Fibroblast of the aortic adventitia (primary cell): Measurements from ENCODE around the gene WDR37. TPM values are rescaled to one million over a fixed set of nuclear protein-coding genes. Genes with fewer than 3 reads are reported as not detected.
"Not testable (repeated sequence)": the region's sequence is repeated elsewhere in the genome, so short reads cannot be mapped to it uniquely, and the experiment has no call there.

Source experiments
- DNase-seq: peaks from one replicate; pipeline ENCODE4 v3.0.0-alpha.2; 2010; ENCODE audit warnings: low read depth
- H3K4me3 ChIP-seq: 2 replicates; pipeline ENCODE4 v1.5.1; 2011; ENCODE audit warnings: low read depth, mild to moderate bottlenecking, control low read depth, low read length, moderate library complexity
- total RNA-seq: library from RNA; depleted of rRNA; stranded (reverse); fragments of >200 nt; gene quantifications from 2 replicates; pipeline ENCODE4 v1.2.3, GENCODE V29; 2012; ENCODE audit warnings: low replicate concordance
- TF ChIP-seq, protein P1 (sequence below): IDR thresholded peaks from 2 replicates; pipeline ENCODE4 v1.5.1; 2011; ENCODE audit warnings: mild to moderate bottlenecking, low read length, control low read depth, inconsistent platforms; ENCODE audit not compliant: insufficient read depth

WDR37 gene
- total RNA-seq, 1 donor, result 17.0 TPM

GRCh38 chr10:1026578-1026977, 29.6 kb upstream of the WDR37 start:
- no peak overlapping the region for H3K4me3 ChIP-seq
- TF ChIP-seq, protein P1, sequence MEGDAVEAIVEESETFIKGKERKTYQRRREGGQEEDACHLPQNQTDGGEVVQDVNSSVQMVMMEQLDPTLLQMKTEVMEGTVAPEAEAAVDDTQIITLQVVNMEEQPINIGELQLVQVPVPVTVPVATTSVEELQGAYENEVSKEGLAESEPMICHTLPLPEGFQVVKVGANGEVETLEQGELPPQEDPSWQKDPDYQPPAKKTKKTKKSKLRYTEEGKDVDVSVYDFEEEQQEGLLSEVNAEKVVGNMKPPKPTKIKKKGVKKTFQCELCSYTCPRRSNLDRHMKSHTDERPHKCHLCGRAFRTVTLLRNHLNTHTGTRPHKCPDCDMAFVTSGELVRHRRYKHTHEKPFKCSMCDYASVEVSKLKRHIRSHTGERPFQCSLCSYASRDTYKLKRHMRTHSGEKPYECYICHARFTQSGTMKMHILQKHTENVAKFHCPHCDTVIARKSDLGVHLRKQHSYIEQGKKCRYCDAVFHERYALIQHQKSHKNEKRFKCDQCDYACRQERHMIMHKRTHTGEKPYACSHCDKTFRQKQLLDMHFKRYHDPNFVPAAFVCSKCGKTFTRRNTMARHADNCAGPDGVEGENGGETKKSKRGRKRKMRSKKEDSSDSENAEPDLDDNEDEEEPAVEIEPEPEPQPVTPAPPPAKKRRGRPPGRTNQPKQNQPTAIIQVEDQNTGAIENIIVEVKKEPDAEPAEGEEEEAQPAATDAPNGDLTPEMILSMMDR, result no peak
- no peak for DNase-seq

- no peak overlapping the region for H3K4me3 ChIP-seq
- TF ChIP-seq, protein P1, result no peak
- DNase-seq, result no peak
Observed at GRCh38 chr10:1029838-1030237, 26.3 kb upstream of the WDR37 start.

DNA sequence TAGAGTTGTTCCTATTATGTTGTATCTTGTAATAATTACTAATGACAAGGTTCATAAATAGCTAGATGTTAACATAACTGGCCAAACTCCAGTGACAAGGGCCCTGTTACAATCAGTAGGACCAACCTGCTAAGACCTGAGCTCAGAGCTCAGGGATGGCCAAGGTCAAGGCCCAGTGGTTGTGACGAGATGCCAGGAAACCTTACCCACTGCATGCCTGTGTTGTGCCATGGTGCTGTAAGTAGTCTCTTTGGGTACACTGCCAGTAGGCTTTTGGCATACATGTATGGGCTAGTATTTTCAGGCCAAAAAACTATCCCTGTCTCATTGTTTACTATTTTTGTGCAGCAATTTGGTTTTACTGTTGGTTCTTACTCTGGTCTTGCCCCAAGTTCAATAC, 22.6 kb upstream of the WDR37 start:
- no peak overlapping the region for H3K4me3 ChIP-seq
- DNase-seq, result no peak
- TF ChIP-seq, protein P1, result no peak

DNA sequence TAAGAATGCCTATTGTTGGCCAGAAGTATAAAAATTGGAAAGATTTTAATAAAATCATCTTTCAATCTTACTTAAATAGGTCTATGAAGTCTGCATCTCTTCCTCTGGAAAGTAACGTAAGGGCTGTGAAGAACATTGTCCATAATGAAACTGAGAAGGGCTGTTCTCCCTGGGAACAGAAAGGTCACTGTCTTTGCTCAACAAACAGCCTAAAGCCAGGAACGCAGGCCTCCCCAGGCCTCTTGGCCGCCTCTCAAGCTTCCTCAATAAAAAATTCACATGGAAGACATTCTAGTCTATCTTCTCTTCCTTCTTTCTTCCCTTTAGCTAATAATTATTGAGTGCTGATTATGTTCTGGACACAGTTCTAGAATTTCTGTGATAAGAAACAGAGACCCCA, 21.4 kb upstream of the WDR37 start:
- no peak overlapping the region for H3K4me3 ChIP-seq
- TF ChIP-seq, protein P1, result no peak

GRCh38 chr10:1035201-1035600, 21.0 kb upstream of the WDR37 start:
- peak; percentile 18 for DNase-seq
- no peak overlapping the region for H3K4me3 ChIP-seq
- TF ChIP-seq, protein P1, result no peak

More for the DNA sequence above, 21.4 kb upstream of the WDR37 start:
- no peak for DNase-seq

GRCh38 chr10:1036341-1036791, 19.8 kb upstream of the WDR37 start:
- DNase-seq, result peak; percentile 18
- TF ChIP-seq, protein P1, result no peak
- no peak overlapping the region for H3K4me3 ChIP-seq

DNA sequence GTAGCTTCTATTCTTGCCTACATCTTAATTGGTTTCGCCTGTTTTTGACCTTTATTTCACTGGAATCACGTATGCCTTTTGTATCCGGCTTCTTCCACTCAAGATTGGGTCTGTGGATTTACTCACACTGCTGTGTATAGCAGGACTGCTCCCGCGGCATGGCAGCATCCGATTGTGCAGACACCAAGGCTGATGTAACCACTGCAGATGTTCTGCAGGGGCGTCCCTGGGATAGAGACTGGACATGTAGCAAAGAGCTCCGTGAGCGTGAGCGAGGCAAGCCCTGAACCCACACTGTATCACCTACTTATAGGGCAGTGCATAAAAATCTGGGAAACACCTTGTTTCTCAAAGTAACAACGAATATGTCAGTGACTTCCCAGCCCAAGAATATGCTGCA, 19.1 kb upstream of the WDR37 start:
- no peak for DNase-seq
- TF ChIP-seq, protein P1, result no peak
- no peak overlapping the region for H3K4me3 ChIP-seq

DNA sequence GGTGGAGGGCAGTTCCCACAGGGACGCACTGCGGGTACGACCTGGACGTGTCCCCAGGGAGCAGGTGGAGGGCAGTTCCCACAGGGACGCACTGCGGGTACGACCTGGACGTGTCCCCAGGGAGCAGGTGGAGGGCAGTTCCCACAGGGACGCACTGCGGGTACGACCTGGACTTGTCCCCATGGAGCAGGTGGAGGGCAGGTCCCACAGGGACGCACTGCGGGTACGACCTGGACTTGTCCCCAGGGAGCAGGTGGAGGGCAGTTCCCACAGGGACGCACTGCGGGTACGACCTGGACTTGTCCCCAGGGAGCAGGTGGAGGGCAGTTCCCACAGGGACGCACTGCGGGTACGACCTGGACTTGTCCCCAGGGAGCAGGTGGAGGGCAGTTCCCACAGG, 17.4 kb upstream of the WDR37 start:
- not testable (repeated sequence) for DNase-seq, H3K4me3 ChIP-seq
